GM18861 (cell line): ENCODE data around the gene RICTOR.

ENCODE experiments used
- ATAC-seq: cut with Tn5 transposase; IDR thresholded peaks from one replicate; pipeline ENCODE4 v1.9.1; 2021; ENCODE audit not compliant: unreplicated experiment

Gene RICTOR

DNA sequence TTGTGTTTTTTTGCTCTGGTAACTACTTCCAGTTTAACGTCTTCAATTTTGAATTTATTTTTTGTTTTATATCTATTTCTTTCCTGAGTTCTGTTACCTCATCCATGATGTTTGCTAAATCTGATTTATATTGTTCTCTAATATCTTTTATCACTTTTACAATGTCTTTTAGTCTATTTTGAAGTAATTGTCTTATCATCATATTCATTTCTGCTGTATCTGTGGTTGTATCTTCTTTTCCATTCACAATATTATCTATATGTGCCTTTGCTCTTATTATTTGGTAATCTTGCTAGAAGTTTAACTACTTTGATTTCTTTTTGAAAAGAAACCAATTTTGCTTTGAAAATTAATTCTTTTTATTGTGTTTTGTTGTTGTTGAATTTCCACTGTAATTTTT is 184.8 kb downstream of the RICTOR start:
- no peak for ATAC-seq

- no peak for ATAC-seq
Observed at GRCh38 chr5:38888041-38888440, 186.2 kb downstream of the RICTOR start.
